GM23338 (cell line): ENCODE results near the gene EMC9. TPM values are rescaled to one million over a fixed set of nuclear protein-coding genes. Genes with fewer than 3 reads are reported as not detected.

Experiments used
- JUNB ChIP-seq: IDR thresholded peaks from one replicate; pipeline ENCODE4 v1.6.1; 2016; ENCODE audit warnings: antibody characterized with exemption; ENCODE audit not compliant: unreplicated experiment
- POLR2AphosphoS5 ChIP-seq: IDR thresholded peaks from 2 replicates; pipeline ENCODE4 v1.6.1; 2016; ENCODE audit warnings: antibody characterized with exemption, low read depth
- ZNF331 ChIP-seq: fragments of 250-450 bp; sonication (Bioruptor Pico); IDR thresholded peaks from 2 replicates; pipeline ENCODE4 v1.5.0; 2020; ENCODE audit warnings: low read depth, mild to moderate bottlenecking, moderate library complexity
- polyA plus RNA-seq: library from polyadenylated mRNA; unstranded; fragments of >200 nt; fragmentation: Nextera tagmentation; extraction: Ambion mirVana; gene quantifications from 2 replicates; pipeline ENCODE4 v1.2.1, GENCODE V29; 2016
- total RNA-seq: library from RNA; depleted of rRNA; stranded (reverse); fragments of >200 nt; shearing (Covaris generic); gene quantifications from 2 replicates; pipeline ENCODE4 v1.2.3, GENCODE V29; 2014
- TF ChIP-seq, protein P1 (sequence below): fragments of 250-450 bp; sonication (Bioruptor Pico); IDR thresholded peaks from 2 replicates; pipeline ENCODE4 v1.5.0; 2020; ENCODE audit warnings: mild to moderate bottlenecking, moderate library complexity
- TF ChIP-seq, protein P2 (sequence below): IDR thresholded peaks from one replicate; pipeline ENCODE4 v1.6.1; 2018; ENCODE audit warnings: antibody characterized with exemption; ENCODE audit not compliant: unreplicated experiment
- TF ChIP-seq, protein P3 (sequence below), 2 experiments: fragments of 200-600 bp in 1 of 2; sonication (generic) in 1 of 2; conservative IDR thresholded peaks; 2 replicates each; pipeline versions ENCODE4 v1.5.1 to v1.6.1; 2016 to 2017; ENCODE audit warnings: antibody characterized with exemption in 2 of 2, low read depth in 2 of 2, mild to moderate bottlenecking in 2 of 2, moderate library complexity in 1 of 2

The EMC9 gene
- total and polyA plus RNA-seq, 2 experiments from 2014 or later = 30.0 to 64.2 TPM

DNA sequence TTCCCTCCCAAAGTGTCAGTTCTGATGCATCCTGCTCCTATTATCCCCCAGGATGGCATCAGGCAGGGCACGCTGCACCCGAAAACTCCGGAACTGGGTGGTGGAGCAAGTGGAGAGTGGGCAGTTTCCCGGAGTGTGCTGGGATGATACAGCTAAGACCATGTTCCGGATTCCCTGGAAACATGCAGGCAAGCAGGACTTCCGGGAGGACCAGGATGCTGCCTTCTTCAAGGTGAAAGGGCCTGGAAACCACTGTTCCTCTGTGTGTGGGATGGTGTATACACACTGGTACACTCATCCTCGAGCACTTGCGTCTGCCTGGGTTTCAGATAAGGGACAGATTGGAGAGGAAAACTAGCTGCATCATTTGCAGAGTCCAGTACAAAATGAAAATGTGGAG lies 20.7 kb upstream of the EMC9 start (continued):
- TF ChIP-seq, protein P1, sequence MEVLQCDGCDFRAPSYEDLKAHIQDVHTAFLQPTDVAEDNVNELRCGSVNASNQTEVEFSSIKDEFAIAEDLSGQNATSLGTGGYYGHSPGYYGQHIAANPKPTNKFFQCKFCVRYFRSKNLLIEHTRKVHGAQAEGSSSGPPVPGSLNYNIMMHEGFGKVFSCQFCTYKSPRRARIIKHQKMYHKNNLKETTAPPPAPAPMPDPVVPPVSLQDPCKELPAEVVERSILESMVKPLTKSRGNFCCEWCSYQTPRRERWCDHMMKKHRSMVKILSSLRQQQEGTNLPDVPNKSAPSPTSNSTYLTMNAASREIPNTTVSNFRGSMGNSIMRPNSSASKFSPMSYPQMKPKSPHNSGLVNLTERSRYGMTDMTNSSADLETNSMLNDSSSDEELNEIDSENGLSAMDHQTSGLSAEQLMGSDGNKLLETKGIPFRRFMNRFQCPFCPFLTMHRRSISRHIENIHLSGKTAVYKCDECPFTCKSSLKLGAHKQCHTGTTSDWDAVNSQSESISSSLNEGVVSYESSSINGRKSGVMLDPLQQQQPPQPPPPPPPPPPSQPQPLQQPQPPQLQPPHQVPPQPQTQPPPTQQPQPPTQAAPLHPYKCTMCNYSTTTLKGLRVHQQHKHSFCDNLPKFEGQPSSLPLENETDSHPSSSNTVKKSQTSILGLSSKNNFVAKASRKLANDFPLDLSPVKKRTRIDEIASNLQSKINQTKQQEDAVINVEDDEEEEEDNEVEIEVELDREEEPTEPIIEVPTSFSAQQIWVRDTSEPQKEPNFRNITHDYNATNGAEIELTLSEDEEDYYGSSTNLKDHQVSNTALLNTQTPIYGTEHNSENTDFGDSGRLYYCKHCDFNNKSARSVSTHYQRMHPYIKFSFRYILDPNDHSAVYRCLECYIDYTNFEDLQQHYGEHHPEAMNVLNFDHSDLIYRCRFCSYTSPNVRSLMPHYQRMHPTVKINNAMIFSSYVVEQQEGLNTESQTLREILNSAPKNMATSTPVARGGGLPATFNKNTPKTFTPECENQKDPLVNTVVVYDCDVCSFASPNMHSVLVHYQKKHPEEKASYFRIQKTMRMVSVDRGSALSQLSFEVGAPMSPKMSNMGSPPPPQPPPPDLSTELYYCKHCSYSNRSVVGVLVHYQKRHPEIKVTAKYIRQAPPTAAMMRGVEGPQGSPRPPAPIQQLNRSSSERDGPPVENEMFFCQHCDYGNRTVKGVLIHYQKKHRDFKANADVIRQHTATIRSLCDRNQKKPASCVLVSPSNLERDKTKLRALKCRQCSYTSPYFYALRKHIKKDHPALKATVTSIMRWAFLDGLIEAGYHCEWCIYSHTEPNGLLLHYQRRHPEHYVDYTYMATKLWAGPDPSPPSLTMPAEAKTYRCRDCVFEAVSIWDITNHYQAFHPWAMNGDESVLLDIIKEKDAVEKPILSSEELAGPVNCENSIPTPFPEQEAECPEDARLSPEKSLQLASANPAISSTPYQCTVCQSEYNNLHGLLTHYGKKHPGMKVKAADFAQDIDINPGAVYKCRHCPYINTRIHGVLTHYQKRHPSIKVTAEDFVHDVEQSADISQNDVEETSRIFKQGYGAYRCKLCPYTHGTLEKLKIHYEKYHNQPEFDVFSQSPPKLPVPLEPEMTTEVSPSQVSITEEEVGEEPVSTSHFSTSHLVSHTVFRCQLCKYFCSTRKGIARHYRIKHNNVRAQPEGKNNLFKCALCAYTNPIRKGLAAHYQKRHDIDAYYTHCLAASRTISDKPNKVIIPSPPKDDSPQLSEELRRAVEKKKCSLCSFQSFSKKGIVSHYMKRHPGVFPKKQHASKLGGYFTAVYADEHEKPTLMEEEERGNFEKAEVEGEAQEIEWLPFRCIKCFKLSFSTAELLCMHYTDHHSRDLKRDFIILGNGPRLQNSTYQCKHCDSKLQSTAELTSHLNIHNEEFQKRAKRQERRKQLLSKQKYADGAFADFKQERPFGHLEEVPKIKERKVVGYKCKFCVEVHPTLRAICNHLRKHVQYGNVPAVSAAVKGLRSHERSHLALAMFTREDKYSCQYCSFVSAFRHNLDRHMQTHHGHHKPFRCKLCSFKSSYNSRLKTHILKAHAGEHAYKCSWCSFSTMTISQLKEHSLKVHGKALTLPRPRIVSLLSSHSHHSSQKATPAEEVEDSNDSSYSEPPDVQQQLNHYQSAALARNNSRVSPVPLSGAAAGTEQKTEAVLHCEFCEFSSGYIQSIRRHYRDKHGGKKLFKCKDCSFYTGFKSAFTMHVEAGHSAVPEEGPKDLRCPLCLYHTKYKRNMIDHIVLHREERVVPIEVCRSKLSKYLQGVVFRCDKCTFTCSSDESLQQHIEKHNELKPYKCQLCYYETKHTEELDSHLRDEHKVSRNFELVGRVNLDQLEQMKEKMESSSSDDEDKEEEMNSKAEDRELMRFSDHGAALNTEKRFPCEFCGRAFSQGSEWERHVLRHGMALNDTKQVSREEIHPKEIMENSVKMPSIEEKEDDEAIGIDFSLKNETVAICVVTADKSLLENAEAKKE (CRISPR knock-in tag) = no peak
- no peak for TF ChIP-seq POLR2AphosphoS5
- TF ChIP-seq, protein P2, sequence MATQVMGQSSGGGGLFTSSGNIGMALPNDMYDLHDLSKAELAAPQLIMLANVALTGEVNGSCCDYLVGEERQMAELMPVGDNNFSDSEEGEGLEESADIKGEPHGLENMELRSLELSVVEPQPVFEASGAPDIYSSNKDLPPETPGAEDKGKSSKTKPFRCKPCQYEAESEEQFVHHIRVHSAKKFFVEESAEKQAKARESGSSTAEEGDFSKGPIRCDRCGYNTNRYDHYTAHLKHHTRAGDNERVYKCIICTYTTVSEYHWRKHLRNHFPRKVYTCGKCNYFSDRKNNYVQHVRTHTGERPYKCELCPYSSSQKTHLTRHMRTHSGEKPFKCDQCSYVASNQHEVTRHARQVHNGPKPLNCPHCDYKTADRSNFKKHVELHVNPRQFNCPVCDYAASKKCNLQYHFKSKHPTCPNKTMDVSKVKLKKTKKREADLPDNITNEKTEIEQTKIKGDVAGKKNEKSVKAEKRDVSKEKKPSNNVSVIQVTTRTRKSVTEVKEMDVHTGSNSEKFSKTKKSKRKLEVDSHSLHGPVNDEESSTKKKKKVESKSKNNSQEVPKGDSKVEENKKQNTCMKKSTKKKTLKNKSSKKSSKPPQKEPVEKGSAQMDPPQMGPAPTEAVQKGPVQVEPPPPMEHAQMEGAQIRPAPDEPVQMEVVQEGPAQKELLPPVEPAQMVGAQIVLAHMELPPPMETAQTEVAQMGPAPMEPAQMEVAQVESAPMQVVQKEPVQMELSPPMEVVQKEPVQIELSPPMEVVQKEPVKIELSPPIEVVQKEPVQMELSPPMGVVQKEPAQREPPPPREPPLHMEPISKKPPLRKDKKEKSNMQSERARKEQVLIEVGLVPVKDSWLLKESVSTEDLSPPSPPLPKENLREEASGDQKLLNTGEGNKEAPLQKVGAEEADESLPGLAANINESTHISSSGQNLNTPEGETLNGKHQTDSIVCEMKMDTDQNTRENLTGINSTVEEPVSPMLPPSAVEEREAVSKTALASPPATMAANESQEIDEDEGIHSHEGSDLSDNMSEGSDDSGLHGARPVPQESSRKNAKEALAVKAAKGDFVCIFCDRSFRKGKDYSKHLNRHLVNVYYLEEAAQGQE = no peak
- TF ChIP-seq JUNB = no peak
- TF ChIP-seq ZNF331 = no peak
- TF ChIP-seq, protein P3, sequence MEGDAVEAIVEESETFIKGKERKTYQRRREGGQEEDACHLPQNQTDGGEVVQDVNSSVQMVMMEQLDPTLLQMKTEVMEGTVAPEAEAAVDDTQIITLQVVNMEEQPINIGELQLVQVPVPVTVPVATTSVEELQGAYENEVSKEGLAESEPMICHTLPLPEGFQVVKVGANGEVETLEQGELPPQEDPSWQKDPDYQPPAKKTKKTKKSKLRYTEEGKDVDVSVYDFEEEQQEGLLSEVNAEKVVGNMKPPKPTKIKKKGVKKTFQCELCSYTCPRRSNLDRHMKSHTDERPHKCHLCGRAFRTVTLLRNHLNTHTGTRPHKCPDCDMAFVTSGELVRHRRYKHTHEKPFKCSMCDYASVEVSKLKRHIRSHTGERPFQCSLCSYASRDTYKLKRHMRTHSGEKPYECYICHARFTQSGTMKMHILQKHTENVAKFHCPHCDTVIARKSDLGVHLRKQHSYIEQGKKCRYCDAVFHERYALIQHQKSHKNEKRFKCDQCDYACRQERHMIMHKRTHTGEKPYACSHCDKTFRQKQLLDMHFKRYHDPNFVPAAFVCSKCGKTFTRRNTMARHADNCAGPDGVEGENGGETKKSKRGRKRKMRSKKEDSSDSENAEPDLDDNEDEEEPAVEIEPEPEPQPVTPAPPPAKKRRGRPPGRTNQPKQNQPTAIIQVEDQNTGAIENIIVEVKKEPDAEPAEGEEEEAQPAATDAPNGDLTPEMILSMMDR (conservative IDR thresholded peaks at IDR 0.05; ENCODE audit: low read depth in 2 of 2) = no peak
